ENCODE data around the gene PINLYP. TPM values are rescaled to one million over a fixed set of nuclear protein-coding genes. Genes with fewer than 3 reads are reported as not detected.

Gene PINLYP
- total and polyA plus RNA-seq, 9 of the 15 experiments (the other 6 are each of a cell fraction or from before 2014, with no cell fraction given): 1.00 to 6.7 (median 2.2) TPM

DNA sequence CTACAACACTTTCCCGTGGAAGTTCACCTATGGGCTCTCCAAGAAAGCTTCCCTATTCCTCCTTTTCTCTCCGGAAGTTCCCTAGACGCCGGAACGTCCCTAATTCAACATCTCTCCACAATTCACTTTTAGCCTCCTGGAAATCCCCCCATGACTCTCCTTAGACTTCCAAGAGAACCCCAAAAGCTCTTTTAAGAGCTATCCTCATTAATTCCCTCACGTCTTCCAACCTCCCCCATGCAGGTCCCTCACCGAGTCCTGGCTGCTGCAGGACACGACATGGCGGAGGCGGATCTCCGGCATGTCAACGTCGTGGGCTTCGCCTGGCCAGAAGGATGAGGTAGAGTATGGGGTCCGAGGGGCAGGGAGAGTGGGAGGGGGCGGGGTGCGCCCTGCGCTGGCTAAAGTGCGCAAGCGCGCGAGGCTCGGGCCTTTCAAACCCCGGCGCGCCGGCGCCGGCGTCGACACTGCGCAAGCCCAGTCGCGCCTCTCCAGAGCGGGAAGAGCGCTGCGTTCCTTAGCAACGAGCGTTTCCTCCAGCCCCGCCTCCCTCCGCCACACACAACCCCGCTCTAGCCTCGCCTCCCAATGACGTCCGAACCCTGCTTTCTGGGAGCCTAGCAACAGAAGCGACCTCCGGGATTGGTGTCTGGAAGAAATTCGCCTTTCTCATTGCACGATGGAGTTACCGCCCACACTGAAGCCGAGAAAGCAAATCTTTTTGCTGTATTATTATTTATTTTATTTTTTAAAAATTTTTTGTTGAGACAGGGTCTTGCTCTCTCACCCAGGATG is at the start of gene PINLYP, which contains the start of gene XRCC1 (continued):
- TF ChIP-seq SMARCA4 (IDR thresholded peaks at IDR 0.05): no peak
- TF ChIP-seq ZNF583 (CRISPR knock-in tag; IDR thresholded peaks at IDR 0.05): no peak
- TF ChIP-seq, protein P1, sequence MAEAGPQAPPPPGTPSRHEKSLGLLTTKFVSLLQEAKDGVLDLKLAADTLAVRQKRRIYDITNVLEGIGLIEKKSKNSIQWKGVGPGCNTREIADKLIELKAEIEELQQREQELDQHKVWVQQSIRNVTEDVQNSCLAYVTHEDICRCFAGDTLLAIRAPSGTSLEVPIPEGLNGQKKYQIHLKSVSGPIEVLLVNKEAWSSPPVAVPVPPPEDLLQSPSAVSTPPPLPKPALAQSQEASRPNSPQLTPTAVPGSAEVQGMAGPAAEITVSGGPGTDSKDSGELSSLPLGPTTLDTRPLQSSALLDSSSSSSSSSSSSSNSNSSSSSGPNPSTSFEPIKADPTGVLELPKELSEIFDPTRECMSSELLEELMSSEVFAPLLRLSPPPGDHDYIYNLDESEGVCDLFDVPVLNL (CRISPR knock-in tag; IDR thresholded peaks at IDR 0.05; ENCODE audit: low read depth): peak; percentile 84
- TF ChIP-seq, protein P2, sequence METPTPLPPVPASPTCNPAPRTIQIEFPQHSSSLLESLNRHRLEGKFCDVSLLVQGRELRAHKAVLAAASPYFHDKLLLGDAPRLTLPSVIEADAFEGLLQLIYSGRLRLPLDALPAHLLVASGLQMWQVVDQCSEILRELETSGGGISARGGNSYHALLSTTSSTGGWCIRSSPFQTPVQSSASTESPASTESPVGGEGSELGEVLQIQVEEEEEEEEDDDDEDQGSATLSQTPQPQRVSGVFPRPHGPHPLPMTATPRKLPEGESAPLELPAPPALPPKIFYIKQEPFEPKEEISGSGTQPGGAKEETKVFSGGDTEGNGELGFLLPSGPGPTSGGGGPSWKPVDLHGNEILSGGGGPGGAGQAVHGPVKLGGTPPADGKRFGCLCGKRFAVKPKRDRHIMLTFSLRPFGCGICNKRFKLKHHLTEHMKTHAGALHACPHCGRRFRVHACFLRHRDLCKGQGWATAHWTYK (CRISPR knock-in tag; IDR thresholded peaks at IDR 0.05): peak; percentile 42; the same call in 1 of the 2 replicates
- TF ChIP-seq, protein P3, sequence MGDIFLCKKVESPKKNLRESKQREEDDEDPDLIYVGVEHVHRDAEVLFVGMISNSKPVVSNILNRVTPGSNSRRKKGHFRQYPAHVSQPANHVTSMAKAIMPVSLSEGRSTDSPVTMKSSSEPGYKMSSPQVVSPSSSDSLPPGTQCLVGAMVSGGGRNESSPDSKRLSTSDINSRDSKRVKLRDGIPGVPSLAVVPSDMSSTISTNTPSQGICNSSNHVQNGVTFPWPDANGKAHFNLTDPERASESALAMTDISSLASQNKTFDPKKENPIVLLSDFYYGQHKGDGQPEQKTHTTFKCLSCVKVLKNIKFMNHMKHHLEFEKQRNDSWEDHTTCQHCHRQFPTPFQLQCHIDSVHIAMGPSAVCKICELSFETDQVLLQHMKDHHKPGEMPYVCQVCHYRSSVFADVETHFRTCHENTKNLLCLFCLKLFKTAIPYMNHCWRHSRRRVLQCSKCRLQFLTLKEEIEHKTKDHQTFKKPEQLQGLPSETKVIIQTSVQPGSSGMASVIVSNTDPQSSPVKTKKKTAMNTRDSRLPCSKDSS (IDR thresholded peaks at IDR 0.05; ENCODE audit: low read depth, partially characterized antibody): no peak

Data from K562 (cell line).